Upper lobe of right lung (tissue), 1 donor: ENCODE data around the gene ADCY4. TPM values are rescaled to one million over a fixed set of nuclear protein-coding genes. Genes with fewer than 3 reads are reported as not detected.

Source experiments
- ATAC-seq: fragments of 200-7000 bp; cut with Tn5 transposase; one replicate; pipeline ENCODE4 v1.9.1; 2020; ENCODE audit warnings: mild to moderate bottlenecking, moderate library complexity
- DNase-seq: peaks from one replicate; pipeline ENCODE4 v3.0.0-alpha.2; 2020
- H3K27ac ChIP-seq: fragments of 200-600 bp; one replicate; pipeline ENCODE4 v1.8.0; 2022
- H3K27me3 ChIP-seq: fragments of 200-600 bp; one replicate; pipeline ENCODE4 v1.8.0; 2022; ENCODE audit warnings: mild to moderate bottlenecking
- H3K36me3 ChIP-seq: fragments of 200-600 bp; one replicate; pipeline ENCODE4 v1.8.0; 2022
- H3K4me1 ChIP-seq: fragments of 200-600 bp; one replicate; pipeline ENCODE4 v1.8.0; 2022
- H3K4me3 ChIP-seq: fragments of 200-600 bp; one replicate; pipeline ENCODE4 v1.8.0; 2022; ENCODE audit warnings: mild to moderate bottlenecking
- H3K9me3 ChIP-seq: fragments of 200-600 bp; one replicate; pipeline ENCODE4 v1.8.0; 2022
- CTCF ChIP-seq: fragments of 200-600 bp; IDR thresholded peaks from one replicate; pipeline ENCODE4 v1.8.0; 2022; ENCODE audit warnings: antibody characterized with exemption
- intact Hi-C: fragments of 100-400 bp; cut with DNase I; formaldehyde crosslinking; loops from one replicate; pipeline ENCODE4 v1.11.0; 2022
- total RNA-seq: library from RNA; stranded (reverse); fragmentation: NEBNext Ultra II Directional; extraction: Animal tissue kit (Norgen Biotek cat#: 25700); gene quantifications from one replicate; pipeline ENCODE4 v1.2.1, GENCODE V29; 2021
- donor health status: DM: no; HTN: yes; CAD: no; lungs with severe emphysema.

The ADCY4 gene
- total RNA-seq, 1 donor from 2014 or later = 54.5 TPM

DNA sequence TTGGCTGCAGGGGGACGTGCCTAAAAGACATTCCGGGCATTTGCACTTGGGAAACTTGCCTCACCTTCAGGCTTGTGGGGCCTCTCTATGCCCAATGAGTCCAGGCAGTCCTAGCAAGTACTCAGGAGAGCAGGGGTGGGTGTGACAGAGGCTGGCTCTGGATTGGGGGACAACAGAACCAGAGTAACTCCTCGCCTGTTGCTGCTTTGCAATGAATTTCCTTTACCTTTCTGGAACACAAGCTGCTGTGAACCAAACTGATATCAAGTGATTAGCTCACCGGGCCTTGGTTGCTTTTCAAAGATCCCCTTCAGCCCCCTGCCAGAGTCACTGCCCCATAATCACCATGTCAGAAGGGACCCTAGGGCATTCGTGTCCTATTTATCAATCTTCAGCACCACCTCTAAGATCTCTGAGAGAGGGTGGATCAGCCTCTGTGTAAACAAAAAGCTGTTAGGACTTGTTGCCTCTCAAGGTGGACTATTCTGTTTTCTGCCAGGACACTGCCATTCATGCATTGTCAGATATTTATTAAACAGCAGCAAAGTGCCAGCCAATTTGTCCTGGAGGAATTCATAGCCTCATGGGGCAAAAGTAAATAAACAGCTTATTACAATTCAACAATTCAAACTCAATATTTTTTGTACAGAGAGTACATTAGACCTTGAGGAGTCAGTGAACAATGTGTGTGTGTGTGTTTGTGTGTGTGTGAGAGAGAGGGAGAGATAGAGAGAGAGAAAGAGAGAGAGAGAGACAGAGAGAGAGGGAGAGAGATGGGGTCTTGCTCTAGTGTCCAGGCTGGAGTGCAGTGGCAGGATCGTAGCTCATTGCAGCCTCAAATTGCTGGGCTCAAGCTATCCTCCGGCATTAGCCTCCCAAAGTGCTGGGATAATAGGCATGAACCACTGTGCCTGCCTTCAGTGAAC, 44.4 kb upstream of the ADCY4 start:
- ATAC-seq = no peak
- DNase-seq = no peak
- Histone ChIP-seq H3K9me3 (no peaks in the 10 kb centered on the region), H3K36me3 (no peaks in the 10 kb centered on the region), H3K27ac (no peak overlapping the region), H3K4me3 (no peak overlapping the region), H3K27me3 (no peaks in the 10 kb centered on the region), H3K4me1 (no peaks in the 10 kb centered on the region)
- intact Hi-C loops = no loop called here
- TF ChIP-seq CTCF = no peak

DNA sequence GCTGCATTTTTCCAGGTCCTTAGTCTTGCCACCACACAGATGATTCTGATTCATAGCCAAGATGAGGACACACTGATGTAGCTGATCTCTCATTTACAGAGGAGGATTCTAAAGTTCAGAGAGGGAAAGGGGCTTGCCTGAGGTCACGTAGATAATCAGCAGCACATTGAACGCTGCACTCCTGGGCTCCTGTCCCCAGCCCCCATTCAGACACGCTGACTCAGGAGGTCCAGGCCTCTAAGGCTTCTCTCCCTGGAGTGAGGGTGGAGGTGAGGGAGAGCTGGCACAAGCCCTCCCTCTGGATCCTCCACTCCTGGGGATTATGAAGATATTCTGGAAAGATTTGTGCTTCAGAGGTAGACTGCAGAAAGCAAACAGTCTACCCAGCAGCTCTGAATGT, 43.5 kb upstream of the ADCY4 start:
- DNase-seq (no peak), ATAC-seq (no peak)
- Histone ChIP-seq H3K27me3 (no peaks in the 10 kb centered on the region), H3K4me1 (no peaks in the 10 kb centered on the region), H3K4me3 (no peak overlapping the region), H3K27ac (no peak overlapping the region), H3K9me3 (no peaks in the 10 kb centered on the region), H3K36me3 (no peaks in the 10 kb centered on the region)
- no peak for TF ChIP-seq CTCF
- intact Hi-C loops = no loop called here

GRCh38 chr14:24377657-24378056, 42.8 kb upstream of the ADCY4 start:
- intact Hi-C loops = no loop called here
- Histone ChIP-seq H3K27ac (no peak overlapping the region), H3K27me3 (no peaks in the 10 kb centered on the region), H3K4me1 (no peaks in the 10 kb centered on the region), H3K4me3 (no peak overlapping the region), H3K36me3 (no peaks in the 10 kb centered on the region), H3K9me3 (no peaks in the 10 kb centered on the region)
- TF ChIP-seq CTCF = no peak
- peak; percentile 53 for ATAC-seq
- no peak for DNase-seq

- Histone ChIP-seq H3K27me3 (no peaks in the 10 kb centered on the region), H3K4me1 (no peaks in the 10 kb centered on the region), H3K9me3 (no peaks in the 10 kb centered on the region), H3K36me3 (no peaks in the 10 kb centered on the region), H3K27ac (no peak overlapping the region), H3K4me3 (no peak overlapping the region)
- no peak for ATAC-seq
- intact Hi-C loops = no loop called here
- DNase-seq = no peak
- TF ChIP-seq CTCF = no peak
These were observed 42.3 kb upstream of the ADCY4 start for GRCh38 chr14:24377126-24377525.

- H3K4me1 ChIP-seq = no peaks in the 10 kb centered on the region
- no peak for TF ChIP-seq CTCF
- intact Hi-C loops = no loop called here
- H3K9me3 ChIP-seq = no peaks in the 10 kb centered on the region
- H3K27ac ChIP-seq = no peak overlapping the region
- no peaks in the 10 kb centered on the region for H3K27me3 ChIP-seq
- H3K36me3 ChIP-seq = no peaks in the 10 kb centered on the region
- H3K4me3 ChIP-seq = no peak overlapping the region
- DNase-seq = no peak
- ATAC-seq = no peak
These were observed 41.7 kb upstream of the ADCY4 start for GRCh38 chr14:24376448-24377070.
